ENCODE results near the gene BAIAP2.
"Not testable (repeated sequence)": the region's sequence is repeated elsewhere in the genome, so short reads cannot be mapped to it uniquely, and the experiment has no call there.

DNA sequence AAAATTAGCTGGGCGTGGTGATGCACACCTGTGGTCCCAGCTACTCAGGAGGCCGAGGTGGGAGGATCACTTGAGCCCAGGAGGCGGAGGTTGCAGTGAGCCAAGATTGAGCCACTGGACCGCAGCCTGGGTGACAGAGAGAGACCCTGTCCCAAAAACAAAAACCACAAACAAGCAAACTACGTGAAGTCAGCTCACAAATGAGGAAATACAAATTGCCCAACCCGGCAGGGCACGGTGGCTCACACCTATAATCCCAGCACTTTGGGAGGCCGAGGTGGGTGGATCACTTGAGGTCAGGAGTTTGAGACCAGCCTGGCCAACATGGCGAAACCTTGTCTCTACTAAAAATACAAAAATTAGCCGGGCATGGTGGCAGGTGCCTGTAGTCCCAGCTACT, 111.3 kb downstream of the BAIAP2 start:
- TF ChIP-seq, protein P1, sequence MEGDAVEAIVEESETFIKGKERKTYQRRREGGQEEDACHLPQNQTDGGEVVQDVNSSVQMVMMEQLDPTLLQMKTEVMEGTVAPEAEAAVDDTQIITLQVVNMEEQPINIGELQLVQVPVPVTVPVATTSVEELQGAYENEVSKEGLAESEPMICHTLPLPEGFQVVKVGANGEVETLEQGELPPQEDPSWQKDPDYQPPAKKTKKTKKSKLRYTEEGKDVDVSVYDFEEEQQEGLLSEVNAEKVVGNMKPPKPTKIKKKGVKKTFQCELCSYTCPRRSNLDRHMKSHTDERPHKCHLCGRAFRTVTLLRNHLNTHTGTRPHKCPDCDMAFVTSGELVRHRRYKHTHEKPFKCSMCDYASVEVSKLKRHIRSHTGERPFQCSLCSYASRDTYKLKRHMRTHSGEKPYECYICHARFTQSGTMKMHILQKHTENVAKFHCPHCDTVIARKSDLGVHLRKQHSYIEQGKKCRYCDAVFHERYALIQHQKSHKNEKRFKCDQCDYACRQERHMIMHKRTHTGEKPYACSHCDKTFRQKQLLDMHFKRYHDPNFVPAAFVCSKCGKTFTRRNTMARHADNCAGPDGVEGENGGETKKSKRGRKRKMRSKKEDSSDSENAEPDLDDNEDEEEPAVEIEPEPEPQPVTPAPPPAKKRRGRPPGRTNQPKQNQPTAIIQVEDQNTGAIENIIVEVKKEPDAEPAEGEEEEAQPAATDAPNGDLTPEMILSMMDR (IDR thresholded peaks at IDR 0.05; ENCODE audit: insufficient read depth, low read length, poor library complexity, severe bottlenecking): not testable (repeated sequence)
- TF ChIP-seq EZH2phosphoT487 (conservative IDR thresholded peaks at IDR 0.05; ENCODE audit: low read length): not testable (repeated sequence)

Measured in SU-DHL-6 (cell line).